GM23338 (cell line): ENCODE data around the gene DAPK3.
"Not testable (repeated sequence)": the region's sequence is repeated elsewhere in the genome, so short reads cannot be mapped to it uniquely, and the experiment has no call there.

Experiments used
- CTCF ChIP-seq, 2 experiments: fragments of 200-600 bp in 1 of 2; sonication (generic) in 1 of 2; conservative IDR thresholded peaks; 2 replicates each; pipeline versions ENCODE4 v1.5.1 to v1.6.1; 2016 to 2017; ENCODE audit warnings: antibody characterized with exemption in 2 of 2, low read depth in 2 of 2, mild to moderate bottlenecking in 2 of 2, moderate library complexity in 1 of 2
- JUNB ChIP-seq: IDR thresholded peaks from one replicate; pipeline ENCODE4 v1.6.1; 2016; ENCODE audit warnings: antibody characterized with exemption; ENCODE audit not compliant: unreplicated experiment
- POLR2AphosphoS5 ChIP-seq: IDR thresholded peaks from 2 replicates; pipeline ENCODE4 v1.6.1; 2016; ENCODE audit warnings: antibody characterized with exemption, low read depth

- not testable (repeated sequence) for TF ChIP-seq CTCF (conservative IDR thresholded peaks at IDR 0.05; ENCODE audit: low read depth in 2 of 2); JUNB; POLR2AphosphoS5
Measured at GRCh38 chr19:4011430-4011829, 40.5 kb upstream of the DAPK3 start.
